ENCODE results near the gene LRRC10B.

LRRC10B gene

DNA sequence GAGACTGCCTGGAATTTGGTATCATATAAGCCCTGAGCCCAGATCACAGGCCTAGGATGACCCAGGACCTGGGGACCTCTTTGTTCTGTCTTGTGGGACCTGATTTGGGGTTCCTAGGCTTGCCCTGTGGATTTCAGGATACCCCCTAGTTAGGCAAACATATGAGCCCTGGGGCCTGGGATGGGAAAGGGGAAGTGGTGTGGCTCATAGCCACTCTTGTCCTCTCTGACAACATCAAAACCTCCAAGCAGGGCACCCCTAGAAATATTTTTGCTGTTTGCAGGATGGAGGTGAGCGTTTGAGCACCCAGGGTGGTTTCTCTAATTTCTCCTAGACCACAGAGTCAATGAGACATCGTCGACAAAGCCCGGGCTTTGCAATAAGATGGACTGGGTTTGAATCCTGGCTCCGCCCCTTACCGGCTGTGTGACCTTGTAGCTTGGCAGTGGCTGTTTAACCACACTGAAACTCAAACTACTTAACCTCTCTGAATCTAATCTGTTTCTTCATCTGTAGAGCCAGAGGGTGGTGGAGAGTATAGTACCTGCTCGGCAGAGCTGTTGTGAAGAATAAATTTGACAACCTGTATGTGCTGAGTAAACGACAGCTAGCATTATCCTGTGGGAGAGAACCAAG lies 5.3 kb upstream of the LRRC10B start:
- no peak for DNase-seq (ENCODE audit: extremely low spot score)
- ChIA-PET POLR2A (no interaction called here), CTCF (interaction anchor here (1.1 to 2.5 kb wide), 2 partner anchors 13 to 135 kb away, joined by 3 to 15 read pairs; no protein-coding TSS in a partner anchor)
- TF ChIP-seq, protein P1, sequence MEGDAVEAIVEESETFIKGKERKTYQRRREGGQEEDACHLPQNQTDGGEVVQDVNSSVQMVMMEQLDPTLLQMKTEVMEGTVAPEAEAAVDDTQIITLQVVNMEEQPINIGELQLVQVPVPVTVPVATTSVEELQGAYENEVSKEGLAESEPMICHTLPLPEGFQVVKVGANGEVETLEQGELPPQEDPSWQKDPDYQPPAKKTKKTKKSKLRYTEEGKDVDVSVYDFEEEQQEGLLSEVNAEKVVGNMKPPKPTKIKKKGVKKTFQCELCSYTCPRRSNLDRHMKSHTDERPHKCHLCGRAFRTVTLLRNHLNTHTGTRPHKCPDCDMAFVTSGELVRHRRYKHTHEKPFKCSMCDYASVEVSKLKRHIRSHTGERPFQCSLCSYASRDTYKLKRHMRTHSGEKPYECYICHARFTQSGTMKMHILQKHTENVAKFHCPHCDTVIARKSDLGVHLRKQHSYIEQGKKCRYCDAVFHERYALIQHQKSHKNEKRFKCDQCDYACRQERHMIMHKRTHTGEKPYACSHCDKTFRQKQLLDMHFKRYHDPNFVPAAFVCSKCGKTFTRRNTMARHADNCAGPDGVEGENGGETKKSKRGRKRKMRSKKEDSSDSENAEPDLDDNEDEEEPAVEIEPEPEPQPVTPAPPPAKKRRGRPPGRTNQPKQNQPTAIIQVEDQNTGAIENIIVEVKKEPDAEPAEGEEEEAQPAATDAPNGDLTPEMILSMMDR (IDR thresholded peaks at IDR 0.05; ENCODE audit: control extremely low read depth, extremely low read depth, low read depth, missing control alignments): no peak

- TF ChIP-seq, protein P1 (IDR thresholded peaks at IDR 0.05; ENCODE audit: control extremely low read depth, extremely low read depth, low read depth, missing control alignments): no peak
- ChIA-PET POLR2A (no interaction called here), CTCF (interaction anchor here (5.0 kb wide), 1 partner anchor 12 kb away, joined by 39 read pairs; no protein-coding TSS in a partner anchor)
- no peak for DNase-seq (ENCODE audit: extremely low spot score)
Observed at GRCh38 chr11:61505106-61505505, 3.4 kb upstream of the LRRC10B start.

- CTCF ChIA-PET: interaction anchor here (5.0 kb wide), 1 partner anchor 12 kb away, joined by 39 read pairs; no protein-coding TSS in a partner anchor
- TF ChIP-seq, protein P1 (IDR thresholded peaks at IDR 0.05; ENCODE audit: control extremely low read depth, extremely low read depth, low read depth, missing control alignments): no peak
- DNase-seq (ENCODE audit: extremely low spot score): no peak
- POLR2A ChIA-PET: no interaction called here
Observed at GRCh38 chr11:61505640-61506155, 2.9 kb upstream of the LRRC10B start.

GRCh38 chr11:61507012-61507768 lies 1.4 kb upstream of the LRRC10B start:
- DNase-seq (ENCODE audit: extremely low spot score): no peak
- TF ChIP-seq, protein P1 (IDR thresholded peaks at IDR 0.05; ENCODE audit: control extremely low read depth, extremely low read depth, low read depth, missing control alignments): no peak
- ChIA-PET POLR2A (no interaction called here), CTCF (interaction anchor here (1.4 to 5.0 kb wide), 2 partner anchors 10 to 19 kb away, joined by 3 to 39 read pairs; no protein-coding TSS in a partner anchor)

DNA sequence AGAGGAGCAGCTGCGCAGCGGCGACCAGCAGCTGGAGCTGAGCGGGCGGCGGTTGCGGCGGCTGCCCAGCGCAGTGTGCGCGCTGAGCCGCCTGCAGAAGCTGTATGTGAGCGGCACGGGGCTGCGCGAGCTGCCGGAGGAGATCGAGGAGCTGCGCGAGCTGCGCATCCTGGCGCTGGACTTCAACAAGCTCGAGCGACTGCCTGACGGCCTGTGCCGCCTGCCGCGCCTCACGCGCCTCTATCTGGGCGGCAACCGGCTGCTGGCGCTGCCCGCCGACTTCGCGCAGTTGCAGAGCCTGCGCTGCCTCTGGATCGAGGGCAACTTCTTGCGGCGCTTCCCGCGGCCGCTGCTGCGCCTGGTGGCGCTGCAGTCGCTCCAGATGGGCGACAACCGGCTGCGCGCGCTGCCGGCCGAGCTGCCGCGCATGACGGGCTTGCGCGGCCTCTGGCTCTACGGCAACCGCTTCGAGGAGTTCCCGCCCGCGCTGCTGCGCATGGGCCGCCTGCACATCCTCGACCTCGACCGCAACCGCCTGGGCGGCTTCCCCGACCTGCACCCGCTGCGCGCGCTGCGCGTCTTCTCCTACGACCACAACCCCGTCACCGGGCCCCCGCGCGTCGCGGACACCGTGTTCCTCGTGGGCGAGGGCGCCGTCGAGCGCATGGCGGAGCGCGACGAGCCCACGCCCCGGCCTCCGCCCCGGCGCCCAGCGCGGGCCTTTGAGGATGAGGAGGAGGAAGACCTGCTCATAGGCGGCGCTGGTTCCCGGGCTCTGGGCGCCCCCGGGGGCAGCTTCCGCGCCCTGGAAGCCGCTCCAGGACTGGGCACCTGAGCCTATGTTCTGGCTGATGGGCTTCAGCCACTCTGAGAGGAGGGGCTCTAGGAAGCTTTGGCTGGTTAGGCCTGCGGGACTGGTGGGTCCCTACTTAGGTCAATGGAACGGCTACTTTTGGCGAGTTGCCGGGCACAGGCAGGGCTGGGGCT lies 787 bp downstream of the LRRC10B start:
- ChIA-PET POLR2A (no interaction called here), CTCF (interaction anchor here (1.3 to 5.0 kb wide), 3 partner anchors 8 to 31 kb away, joined by 4 to 39 read pairs (median 4); no protein-coding TSS in a partner anchor)
- TF ChIP-seq, protein P1 (IDR thresholded peaks at IDR 0.05; ENCODE audit: control extremely low read depth, extremely low read depth, low read depth, missing control alignments): peak; percentile 32
- DNase-seq (ENCODE audit: extremely low spot score): peak; percentile 79
